Choroid plexus epithelial cell (primary cell): ENCODE results near the gene MED9.

Experiments used
- DNase-seq: peaks from one replicate; pipeline ENCODE4 v3.0.0-alpha.2; 2010; ENCODE audit warnings: low read depth
- H3K4me3 ChIP-seq: 2 replicates; pipeline ENCODE4 v1.5.1; 2011; ENCODE audit warnings: low read depth, mild to moderate bottlenecking, control low read depth, low read length, moderate library complexity
- CTCF ChIP-seq: conservative IDR thresholded peaks from 2 replicates; pipeline ENCODE4 v1.5.1; 2011; ENCODE audit warnings: low read depth, mild to moderate bottlenecking, control low read depth, inconsistent platforms, low read length, moderate library complexity

MED9 gene

GRCh38 chr17:17437461-17437860 lies 39.3 kb upstream of the MED9 start:
- no peak for DNase-seq
- TF ChIP-seq CTCF, result no peak
- no peak overlapping the region for H3K4me3 ChIP-seq

GRCh38 chr17:17437893-17438292 lies 38.9 kb upstream of the MED9 start:
- no peak for TF ChIP-seq CTCF
- H3K4me3 ChIP-seq, result no peak overlapping the region
- no peak for DNase-seq

GRCh38 chr17:17440010-17440843 lies 36.6 kb upstream of the MED9 start:
- no peak overlapping the region for H3K4me3 ChIP-seq
- peak; percentile 65 for DNase-seq
- TF ChIP-seq CTCF, result peak; percentile 76

GRCh38 chr17:17440938-17441675 lies 35.7 kb upstream of the MED9 start:
- no peak overlapping the region for H3K4me3 ChIP-seq
- no peak for DNase-seq
- no peak for TF ChIP-seq CTCF

- no peak for DNase-seq
- no peak for TF ChIP-seq CTCF
These were observed 33.6 kb upstream of the MED9 start for GRCh38 chr17:17443173-17443572.

GRCh38 chr17:17445296-17445924 lies 31.4 kb upstream of the MED9 start:
- DNase-seq, result no peak
- TF ChIP-seq CTCF, result no peak
- H3K4me3 ChIP-seq, result no peak overlapping the region

More at GRCh38 chr17:17443173-17443572, 33.6 kb upstream of the MED9 start:
- H3K4me3 ChIP-seq, result no peak overlapping the region
